Trophoblast cell (in vitro differentiated cells and primary cell): Measurements from ENCODE around the gene BTBD9.

Experiments
- DNase-seq, 2 donors: peaks; one replicate each; pipeline ENCODE4 v3.0.0-alpha.2; 2016
- H2AFZ ChIP-seq: 2 replicates; pipeline ENCODE4 v1.6.1; 2013; ENCODE audit warnings: low read length, moderate library complexity, mild to moderate bottlenecking; ENCODE audit not compliant: insufficient read depth, poor library complexity
- H2AK5ac ChIP-seq: 2 replicates; pipeline ENCODE4 v1.6.1; 2013; ENCODE audit warnings: mild to moderate bottlenecking, low read length
- H2BK120ac ChIP-seq: 2 replicates; pipeline ENCODE4 v1.6.1; 2013; ENCODE audit warnings: low read length, mild to moderate bottlenecking, moderate library complexity; ENCODE audit not compliant: insufficient read depth, poor library complexity
- H2BK12ac ChIP-seq: 2 replicates; pipeline ENCODE4 v1.6.1; 2013; ENCODE audit warnings: mild to moderate bottlenecking, low read length, moderate library complexity
- H2BK5ac ChIP-seq: 2 replicates; pipeline ENCODE4 v1.6.1; 2013; ENCODE audit warnings: low read length, low read depth, moderate library complexity, mild to moderate bottlenecking; ENCODE audit not compliant: poor library complexity
- H3K14ac ChIP-seq: 2 replicates; pipeline ENCODE4 v1.6.1; 2013; ENCODE audit warnings: mild to moderate bottlenecking, low read length
- H3K18ac ChIP-seq: 2 replicates; pipeline ENCODE4 v1.6.1; 2013; ENCODE audit warnings: mild to moderate bottlenecking, low read length
- H3K23ac ChIP-seq: 2 replicates; pipeline ENCODE4 v1.6.1; 2013; ENCODE audit warnings: low read length
- H3K27ac ChIP-seq: 2 replicates; pipeline ENCODE4 v1.5.1; 2013; ENCODE audit warnings: low read depth, mild to moderate bottlenecking, inconsistent platforms, low read length, moderate library complexity
- H3K27me3 ChIP-seq: 2 replicates; pipeline ENCODE4 v1.6.1; 2013; ENCODE audit warnings: inconsistent platforms, mild to moderate bottlenecking, low read length, moderate library complexity; ENCODE audit not compliant: insufficient read depth
- H3K36me3 ChIP-seq, 2 experiments: 1 replicate in 1 of 2; 2 replicates in 1 of 2; pipeline ENCODE4 v1.6.1; 2013; ENCODE audit warnings: low read length in 2 of 2, mild to moderate bottlenecking in 2 of 2, moderate library complexity in 1 of 2; ENCODE audit not compliant: insufficient read depth in 2 of 2, control insufficient read depth in 1 of 2
- H3K4ac ChIP-seq: 2 replicates; pipeline ENCODE4 v1.6.1; 2013; ENCODE audit warnings: low read depth, mild to moderate bottlenecking, low read length, moderate library complexity
- H3K4me1 ChIP-seq, 2 experiments: 1 replicate in 1 of 2; 2 replicates in 1 of 2; pipeline ENCODE4 v1.6.1; 2013; ENCODE audit warnings: low read length in 2 of 2, mild to moderate bottlenecking in 2 of 2, moderate library complexity in 1 of 2; ENCODE audit not compliant: insufficient read depth in 2 of 2, control insufficient read depth in 1 of 2
- H3K4me2 ChIP-seq: 2 replicates; pipeline ENCODE4 v1.6.1; 2013; ENCODE audit warnings: inconsistent platforms, mild to moderate bottlenecking, low read length, moderate library complexity
- H3K4me3 ChIP-seq: 2 replicates; pipeline ENCODE4 v1.5.1; 2013; ENCODE audit warnings: mild to moderate bottlenecking, low read depth, low read length, inconsistent platforms
- H3K79me1 ChIP-seq: one replicate; pipeline ENCODE4 v1.6.1; 2013; ENCODE audit warnings: low read length
- H3K79me2 ChIP-seq: 2 replicates; pipeline ENCODE4 v1.6.1; 2013; ENCODE audit warnings: low read length, mild to moderate bottlenecking; ENCODE audit not compliant: control insufficient read depth, insufficient read depth, poor library complexity
- H3K9ac ChIP-seq: 2 replicates; pipeline ENCODE4 v1.6.1; 2013; ENCODE audit warnings: mild to moderate bottlenecking, low read length
- H3K9me3 ChIP-seq: 2 replicates; pipeline ENCODE4 v1.6.1; 2013; ENCODE audit warnings: low read depth, mild to moderate bottlenecking, control low read depth, inconsistent platforms, low read length; ENCODE audit not compliant: insufficient read depth
- H4K12ac ChIP-seq: 2 replicates; pipeline ENCODE4 v1.6.1; 2013; ENCODE audit warnings: low read depth, mild to moderate bottlenecking, low read length, moderate library complexity
- H4K8ac ChIP-seq: 2 replicates; pipeline ENCODE4 v1.6.1; 2013; ENCODE audit warnings: low read depth, mild to moderate bottlenecking, low read length, moderate library complexity
- H4K91ac ChIP-seq: one replicate; pipeline ENCODE4 v1.6.1; 2013; ENCODE audit warnings: low read depth, mild to moderate bottlenecking, low read length, moderate library complexity
- WGBS: extraction: QIAGEN DNeasy Blood & Tissue Kit; methylation state at CpG from one replicate; pipeline ENCODE4 v1.1.7; 2013; ENCODE audit warnings: missing lambda C conversion rate; ENCODE audit not compliant: insufficient read length, insufficient coverage; ENCODE audit errors: extremely low coverage; 5-methylcytosine and 5-hydroxymethylcytosine counted together

BTBD9 gene

GRCh38 chr6:38654263-38654662 is 14.5 kb upstream of the BTBD9 start:
- WGBS, result no CpG with 5 or more reads among the region's 2 CpGs
- Histone ChIP-seq H2AFZ (no peak overlapping the region), H3K23ac (no peak overlapping the region), H3K9me3 (no peaks in the 10 kb centered on the region), H3K4me1 (no peaks in the 10 kb centered on the region), H2BK5ac (no peak overlapping the region), H3K4me3 (no peak overlapping the region), H3K18ac (no peak overlapping the region), H3K4ac (no peak overlapping the region), H3K79me1 (no peaks in the 10 kb centered on the region), H4K8ac (no peak overlapping the region), H3K27me3 (no peaks in the 10 kb centered on the region), H4K91ac (no peak overlapping the region), H2AK5ac (no peak overlapping the region), H3K14ac (no peak overlapping the region), H2BK120ac (no peak overlapping the region), H3K9ac (no peak overlapping the region), H3K4me2 (no peak overlapping the region), H2BK12ac (no peak overlapping the region), H4K12ac (no peak overlapping the region), H3K79me2 (no peaks in the 10 kb centered on the region), H3K27ac (no peak overlapping the region), H3K36me3 (no peaks in the 10 kb centered on the region)
- DNase-seq, result no peak

DNA sequence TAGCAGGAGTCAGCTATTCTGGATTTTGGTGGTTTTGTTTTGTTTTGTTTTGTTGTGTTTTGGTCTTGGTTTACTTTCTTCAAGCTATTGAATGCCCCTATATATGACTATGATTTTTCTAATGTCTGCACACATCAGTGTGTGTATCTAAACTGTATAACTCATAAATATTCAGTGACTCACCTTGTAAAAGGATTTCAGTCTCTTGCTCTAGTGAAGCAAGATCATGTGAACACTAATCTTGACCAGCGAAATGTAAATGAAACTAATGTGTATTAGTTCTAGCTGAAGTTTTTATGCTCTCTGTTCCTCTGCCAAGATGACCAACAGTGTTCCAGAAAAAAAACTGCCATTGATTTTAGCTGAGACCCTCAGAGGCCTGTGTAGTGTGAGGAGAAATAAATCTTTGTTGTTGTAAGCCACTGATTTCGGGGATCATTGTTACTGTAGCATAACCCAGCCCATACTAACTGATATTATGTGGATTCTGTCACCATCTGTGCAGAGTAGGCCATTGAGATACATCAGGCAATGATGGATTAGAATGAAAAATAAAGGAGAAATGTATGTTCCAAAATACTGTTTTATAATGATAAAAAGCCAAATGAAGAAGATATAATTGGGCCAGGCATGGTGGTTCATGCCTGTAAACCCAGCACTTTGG is 11.5 kb upstream of the BTBD9 start:
- Histone ChIP-seq H3K4me2 (no peak overlapping the region), H3K9me3 (no peaks in the 10 kb centered on the region), H3K14ac (no peak overlapping the region), H4K91ac (no peak overlapping the region), H2BK12ac (no peak overlapping the region), H3K23ac (no peak overlapping the region), H3K4me1 (no peaks in the 10 kb centered on the region), H2AK5ac (no peak overlapping the region), H2AFZ (no peak overlapping the region), H3K36me3 (no peaks in the 10 kb centered on the region), H3K79me2 (no peaks in the 10 kb centered on the region), H3K79me1 (no peaks in the 10 kb centered on the region), H3K9ac (no peak overlapping the region), H3K27ac (no peak overlapping the region), H2BK5ac (no peak overlapping the region), H3K4ac (no peak overlapping the region), H4K12ac (no peak overlapping the region), H3K27me3 (no peaks in the 10 kb centered on the region), H2BK120ac (no peak overlapping the region), H3K4me3 (no peak overlapping the region), H4K8ac (no peak overlapping the region), H3K18ac (no peak overlapping the region)
- DNase-seq, result no peak
- WGBS, result no CpG with 5 or more reads among the region's 2 CpGs

DNA sequence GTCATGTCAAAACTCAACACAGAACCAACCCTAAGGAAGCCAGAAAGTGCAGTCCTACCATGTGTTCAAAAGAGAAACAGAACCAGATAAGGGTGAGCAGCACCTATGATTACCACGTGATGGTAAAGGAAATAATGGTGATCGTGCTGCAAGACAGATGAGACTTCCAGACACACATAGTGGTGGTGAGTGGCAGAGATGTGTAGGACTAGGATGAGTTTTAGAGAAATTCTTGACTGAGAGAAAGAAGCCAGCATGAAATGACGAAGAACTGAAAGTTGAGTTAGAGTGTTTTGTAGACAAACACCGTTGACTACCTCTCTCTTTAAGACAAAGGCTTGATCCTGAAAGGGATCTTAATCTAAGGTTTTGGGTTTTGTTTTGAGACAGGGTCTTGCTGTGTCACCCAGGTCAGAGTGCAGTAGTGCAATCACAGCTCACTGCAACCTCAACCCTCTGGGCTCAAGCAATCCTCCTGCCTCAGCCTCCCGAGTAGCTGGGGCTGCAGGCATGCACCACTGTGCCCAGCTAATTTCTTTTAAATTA is 10.6 kb upstream of the BTBD9 start:
- no CpG with 5 or more reads among the region's 5 CpGs for WGBS
- Histone ChIP-seq H3K4me2 (no peak overlapping the region), H3K79me2 (no peaks in the 10 kb centered on the region), H3K9ac (no peak overlapping the region), H3K9me3 (no peaks in the 10 kb centered on the region), H2AFZ (no peak overlapping the region), H3K23ac (no peak overlapping the region), H3K4me3 (no peak overlapping the region), H3K4ac (no peak overlapping the region), H3K18ac (no peak overlapping the region), H3K4me1 (no peaks in the 10 kb centered on the region), H2BK12ac (no peak overlapping the region), H4K91ac (no peak overlapping the region), H3K36me3 (no peaks in the 10 kb centered on the region), H3K79me1 (no peaks in the 10 kb centered on the region), H4K12ac (no peak overlapping the region), H3K27ac (no peak overlapping the region), H2BK5ac (no peak overlapping the region), H2AK5ac (no peak overlapping the region), H4K8ac (no peak overlapping the region), H3K27me3 (no peaks in the 10 kb centered on the region), H3K14ac (no peak overlapping the region), H2BK120ac (no peak overlapping the region)
- DNase-seq, result no peak

GRCh38 chr6:38649744-38650143 is 10.0 kb upstream of the BTBD9 start:
- no peak overlapping the region for H2BK12ac ChIP-seq
- no peak overlapping the region for H3K4me2 ChIP-seq
- H4K8ac ChIP-seq, result no peak overlapping the region
- no peaks in the 10 kb centered on the region for H3K36me3 ChIP-seq
- H3K9me3 ChIP-seq, result no peaks in the 10 kb centered on the region
- H2AFZ ChIP-seq, result no peak overlapping the region
- H3K4me1 ChIP-seq, result no peaks in the 10 kb centered on the region
- H3K14ac ChIP-seq, result no peak overlapping the region
- WGBS, result no CpG with 5 or more reads among the region's 2 CpGs
- no peak overlapping the region for H3K23ac ChIP-seq
- DNase-seq, result no peak
- H3K79me1 ChIP-seq, result no peaks in the 10 kb centered on the region
- H4K91ac ChIP-seq, result no peak overlapping the region
- no peak overlapping the region for H3K4me3 ChIP-seq
- H2BK5ac ChIP-seq, result no peak overlapping the region
- no peak overlapping the region for H2AK5ac ChIP-seq
- no peak overlapping the region for H3K27ac ChIP-seq
- no peaks in the 10 kb centered on the region for H3K79me2 ChIP-seq
- H3K4ac ChIP-seq, result no peak overlapping the region
- H4K12ac ChIP-seq, result no peak overlapping the region
- no peaks in the 10 kb centered on the region for H3K27me3 ChIP-seq
- H3K18ac ChIP-seq, result no peak overlapping the region
- H2BK120ac ChIP-seq, result no peak overlapping the region
- H3K9ac ChIP-seq, result no peak overlapping the region
